PFSK-1 (cell line): Measurements from ENCODE around the gene TPRKB.

Experiments used
- POLR2AphosphoS5 ChIP-seq: IDR thresholded peaks from 2 replicates; pipeline ENCODE4 v1.6.1; 2012; ENCODE audit warnings: low read depth, mild to moderate bottlenecking, control low read depth, low read length, moderate library complexity
- REST ChIP-seq, 2 experiments: IDR thresholded peaks; 2 replicates each; pipeline versions ENCODE4 v1.6.1 to v1.8.0; 2011 to 2012; ENCODE audit warnings: low read depth in 2 of 2, low read length in 2 of 2, control low read depth in 1 of 2, inconsistent platforms in 1 of 2, mild to moderate bottlenecking in 1 of 2, moderate library complexity in 1 of 2; ENCODE audit not compliant: insufficient read depth in 1 of 2
- TAF1 ChIP-seq: IDR thresholded peaks from 2 replicates; pipeline ENCODE4 v1.6.1; 2012; ENCODE audit warnings: low read length, control low read depth, borderline replicate concordance; ENCODE audit not compliant: insufficient read depth

GRCh38 chr2:73718851-73719621 lies 18.1 kb downstream of the TPRKB start:
- TF ChIP-seq POLR2AphosphoS5 = no peak
- TF ChIP-seq TAF1 = no peak
- TF ChIP-seq REST (IDR thresholded peaks at IDR 0.05; ENCODE audit: insufficient read depth in 1 of 2, low read depth in 2 of 2, low read length in 2 of 2) = no peak
